ENCODE data around the gene FOXB2. TPM values are rescaled to one million over a fixed set of nuclear protein-coding genes. Genes with fewer than 3 reads are reported as not detected.

The FOXB2 gene
- total RNA-seq, 1 donor from 2014 or later, result not detected

- DNase-seq (ENCODE audit: extremely low spot score, unreplicated experiment), result no peak
- Mint-ChIP-seq H3K4me1 (ENCODE audit: unreplicated experiment) (no peaks in the 10 kb centered on the region), H3K27me3 (ENCODE audit: unreplicated experiment) (peaks cover 41% of the 10 kb centered on the region)
Observed at GRCh38 chr9:76985581-76985980, 33.9 kb upstream of the FOXB2 start.

GRCh38 chr9:76987594-76988200, 31.8 kb upstream of the FOXB2 start:
- Mint-ChIP-seq H3K27ac (ENCODE audit: unreplicated experiment) (no peak overlapping the region), H3K36me3 (ENCODE audit: unreplicated experiment) (no peaks in the 10 kb centered on the region), H3K4me1 (ENCODE audit: unreplicated experiment) (no peaks in the 10 kb centered on the region), H3K27me3 (ENCODE audit: unreplicated experiment) (peaks cover 40% of the 10 kb centered on the region), H3K9me3 (ENCODE audit: unreplicated experiment) (no peaks in the 10 kb centered on the region), H3K4me3 (ENCODE audit: unreplicated experiment) (no peak overlapping the region)
- no peak for DNase-seq (ENCODE audit: extremely low spot score, unreplicated experiment)
- TF ChIP-seq CTCF (IDR thresholded peaks at IDR 0.05), result peak; percentile 59

More at GRCh38 chr9:76985581-76985980, 33.9 kb upstream of the FOXB2 start:
- Mint-ChIP-seq H3K27ac (ENCODE audit: unreplicated experiment) (no peak overlapping the region), H3K9me3 (ENCODE audit: unreplicated experiment) (no peaks in the 10 kb centered on the region), H3K4me3 (ENCODE audit: unreplicated experiment) (no peak overlapping the region), H3K36me3 (ENCODE audit: unreplicated experiment) (no peaks in the 10 kb centered on the region)
- no peak for TF ChIP-seq CTCF (IDR thresholded peaks at IDR 0.05)

GRCh38 chr9:76988941-76989340, 30.5 kb upstream of the FOXB2 start:
- TF ChIP-seq CTCF (IDR thresholded peaks at IDR 0.05), result no peak
- no peaks in the 10 kb centered on the region for H3K9me3 Mint-ChIP-seq (ENCODE audit: unreplicated experiment)
- H3K36me3 Mint-ChIP-seq (ENCODE audit: unreplicated experiment), result no peaks in the 10 kb centered on the region

GRCh38 chr9:76989501-76989900, 30.0 kb upstream of the FOXB2 start:
- Mint-ChIP-seq H3K27ac (ENCODE audit: unreplicated experiment) (no peak overlapping the region), H3K36me3 (ENCODE audit: unreplicated experiment) (no peaks in the 10 kb centered on the region), H3K9me3 (ENCODE audit: unreplicated experiment) (no peaks in the 10 kb centered on the region), H3K4me1 (ENCODE audit: unreplicated experiment) (no peaks in the 10 kb centered on the region), H3K4me3 (ENCODE audit: unreplicated experiment) (no peak overlapping the region), H3K27me3 (ENCODE audit: unreplicated experiment) (peaks cover 44% of the 10 kb centered on the region)
- TF ChIP-seq CTCF (IDR thresholded peaks at IDR 0.05), result no peak
- DNase-seq (ENCODE audit: extremely low spot score, unreplicated experiment), result no peak

More at GRCh38 chr9:76988941-76989340, 30.5 kb upstream of the FOXB2 start:
- Mint-ChIP-seq H3K4me3 (ENCODE audit: unreplicated experiment) (no peak overlapping the region), H3K27ac (ENCODE audit: unreplicated experiment) (no peak overlapping the region), H3K4me1 (ENCODE audit: unreplicated experiment) (no peaks in the 10 kb centered on the region), H3K27me3 (ENCODE audit: unreplicated experiment) (peaks cover 44% of the 10 kb centered on the region)
- DNase-seq (ENCODE audit: extremely low spot score, unreplicated experiment), result no peak

GRCh38 chr9:76996700-76997099, 22.8 kb upstream of the FOXB2 start:
- no peak for DNase-seq (ENCODE audit: extremely low spot score, unreplicated experiment)
- Mint-ChIP-seq H3K27ac (ENCODE audit: unreplicated experiment) (no peak overlapping the region), H3K9me3 (ENCODE audit: unreplicated experiment) (no peaks in the 10 kb centered on the region), H3K4me3 (ENCODE audit: unreplicated experiment) (no peak overlapping the region), H3K4me1 (ENCODE audit: unreplicated experiment) (peaks cover 1% of the 10 kb centered on the region), H3K36me3 (ENCODE audit: unreplicated experiment) (no peaks in the 10 kb centered on the region), H3K27me3 (ENCODE audit: unreplicated experiment) (peaks cover 26% of the 10 kb centered on the region)
- peak; percentile 60 for TF ChIP-seq CTCF (IDR thresholded peaks at IDR 0.05)

All from osteocyte (in vitro differentiated cells).